Measurements from ENCODE around the gene TBC1D1.

DNA sequence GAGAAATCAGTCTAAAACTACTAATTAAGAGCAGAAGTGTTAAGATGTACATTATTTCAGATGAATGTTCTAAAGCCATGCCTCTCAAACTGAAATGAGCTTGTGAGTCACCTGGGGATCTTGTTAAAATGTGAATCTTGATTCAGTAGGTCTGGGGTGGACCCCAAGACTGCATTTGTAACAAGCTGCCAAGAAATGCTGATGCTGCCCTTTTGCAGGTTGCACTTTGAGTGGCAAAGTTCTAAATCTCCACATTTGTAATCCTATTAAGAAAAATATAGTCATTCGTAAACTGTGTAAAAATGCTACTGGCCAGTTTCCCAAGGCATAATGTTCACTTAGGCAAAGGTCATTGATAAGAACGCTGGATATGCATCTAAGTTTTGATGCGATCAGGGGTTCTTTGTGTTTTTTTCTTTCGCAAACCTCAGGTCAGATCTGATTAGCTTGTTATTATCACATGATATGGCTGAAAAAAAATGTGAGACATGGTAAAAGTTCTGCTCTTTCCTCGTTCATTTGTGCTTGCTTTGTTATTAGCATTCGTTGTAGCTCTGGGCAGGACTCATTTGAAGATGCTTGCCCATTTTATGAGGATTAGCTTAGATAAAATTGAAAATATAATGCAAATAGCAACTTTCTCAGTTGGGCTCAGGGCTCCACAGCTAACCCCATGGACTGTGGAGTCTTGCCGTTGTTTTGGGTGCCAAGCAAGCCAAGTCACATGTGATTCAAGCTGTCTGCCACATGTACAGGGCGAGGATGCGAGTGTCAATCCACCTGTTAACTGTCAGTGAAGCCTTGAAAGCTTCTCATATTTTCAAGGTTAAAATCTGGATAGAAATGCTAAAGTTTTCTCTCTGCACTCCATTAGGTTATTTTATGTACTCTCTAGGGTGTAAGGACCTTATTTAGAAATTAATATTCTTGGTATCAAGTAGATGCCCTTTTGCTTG, 12.1 kb downstream of the TBC1D1 start:
- TF ChIP-seq EP300 (conservative IDR thresholded peaks at IDR 0.05; ENCODE audit: poor library complexity, severe bottlenecking) (no peak), EZH2 (IDR thresholded peaks at IDR 0.05; ENCODE audit: borderline replicate concordance, insufficient read depth, low read length, poor library complexity, severe bottlenecking) (no peak), REST (IDR thresholded peaks at IDR 0.05; ENCODE audit: borderline replicate concordance) (no peak)
- TF ChIP-seq, protein P1, sequence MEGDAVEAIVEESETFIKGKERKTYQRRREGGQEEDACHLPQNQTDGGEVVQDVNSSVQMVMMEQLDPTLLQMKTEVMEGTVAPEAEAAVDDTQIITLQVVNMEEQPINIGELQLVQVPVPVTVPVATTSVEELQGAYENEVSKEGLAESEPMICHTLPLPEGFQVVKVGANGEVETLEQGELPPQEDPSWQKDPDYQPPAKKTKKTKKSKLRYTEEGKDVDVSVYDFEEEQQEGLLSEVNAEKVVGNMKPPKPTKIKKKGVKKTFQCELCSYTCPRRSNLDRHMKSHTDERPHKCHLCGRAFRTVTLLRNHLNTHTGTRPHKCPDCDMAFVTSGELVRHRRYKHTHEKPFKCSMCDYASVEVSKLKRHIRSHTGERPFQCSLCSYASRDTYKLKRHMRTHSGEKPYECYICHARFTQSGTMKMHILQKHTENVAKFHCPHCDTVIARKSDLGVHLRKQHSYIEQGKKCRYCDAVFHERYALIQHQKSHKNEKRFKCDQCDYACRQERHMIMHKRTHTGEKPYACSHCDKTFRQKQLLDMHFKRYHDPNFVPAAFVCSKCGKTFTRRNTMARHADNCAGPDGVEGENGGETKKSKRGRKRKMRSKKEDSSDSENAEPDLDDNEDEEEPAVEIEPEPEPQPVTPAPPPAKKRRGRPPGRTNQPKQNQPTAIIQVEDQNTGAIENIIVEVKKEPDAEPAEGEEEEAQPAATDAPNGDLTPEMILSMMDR (IDR thresholded peaks at IDR 0.05; ENCODE audit: poor library complexity, severe bottlenecking), result no peak

Measured in neural cell (in vitro differentiated cells).